Endodermal cell (in vitro differentiated cells): ENCODE results near the gene TGIF1. TPM values are rescaled to one million over a fixed set of nuclear protein-coding genes. Genes with fewer than 3 reads are reported as not detected.

Source experiments
- DNase-seq: peaks from one replicate; pipeline ENCODE4 v3.0.0-alpha.2; 2017
- H3K27ac ChIP-seq: 2 replicates; pipeline ENCODE4 v1.5.1; 2013; ENCODE audit warnings: mild to moderate bottlenecking, low read depth, low read length, moderate library complexity
- H3K27me3 ChIP-seq: 2 replicates; pipeline ENCODE4 v1.6.1; 2013; ENCODE audit warnings: mild to moderate bottlenecking, low read length, moderate library complexity; ENCODE audit not compliant: insufficient read depth, control insufficient read depth, poor library complexity, severe bottlenecking
- H3K36me3 ChIP-seq: 2 replicates; pipeline ENCODE4 v1.7.0; 2013; ENCODE audit warnings: mild to moderate bottlenecking, low read length, moderate library complexity; ENCODE audit not compliant: control insufficient read depth, insufficient read depth
- H3K4me1 ChIP-seq: one replicate; pipeline ENCODE4 v1.7.0; 2013; ENCODE audit warnings: low read length; ENCODE audit not compliant: control insufficient read depth, insufficient read depth
- H3K4me3 ChIP-seq: 2 replicates; pipeline ENCODE4 v1.5.1; 2013; ENCODE audit warnings: mild to moderate bottlenecking, low read length, moderate library complexity
- H3K9ac ChIP-seq: 2 replicates; pipeline ENCODE4 v1.6.1; 2013; ENCODE audit warnings: mild to moderate bottlenecking, low read length, moderate library complexity; ENCODE audit not compliant: poor library complexity, severe bottlenecking; ENCODE audit errors: extremely low read depth
- H3K9me3 ChIP-seq: 2 replicates; pipeline ENCODE4 v1.6.1; 2013; ENCODE audit warnings: mild to moderate bottlenecking, low read length, moderate library complexity; ENCODE audit not compliant: control insufficient read depth
- H3K27ac Mint-ChIP-seq: 2 replicates; pipeline ENCODE4 v1.8.0; 2020; ENCODE audit warnings: mixed read lengths
- H3K27me3 Mint-ChIP-seq: 2 replicates; pipeline ENCODE4 v1.8.0; 2021; ENCODE audit warnings: mild to moderate bottlenecking, mixed read lengths; ENCODE audit not compliant: insufficient read depth
- H3K36me3 Mint-ChIP-seq: 2 replicates; pipeline ENCODE4 v1.8.0; 2020; ENCODE audit warnings: low read depth, mixed read lengths
- H3K4me1 Mint-ChIP-seq: 2 replicates; pipeline ENCODE4 v1.8.0; 2020; ENCODE audit warnings: mixed read lengths
- H3K4me3 Mint-ChIP-seq: 2 replicates; pipeline ENCODE4 v1.8.0; 2020; ENCODE audit warnings: mild to moderate bottlenecking, moderate library complexity, mixed read lengths
- H3K9me3 Mint-ChIP-seq: 2 replicates; pipeline ENCODE4 v1.8.0; 2020; ENCODE audit warnings: mild to moderate bottlenecking, mixed read lengths
- CTCF ChIP-seq: fragments of 200-600 bp; sonication (generic); conservative IDR thresholded peaks from 2 replicates; pipeline ENCODE4 v1.5.0; 2021; ENCODE audit warnings: antibody characterized with exemption, mild to moderate bottlenecking
- WGBS, 2 experiments: methylation state at CpG; one replicate each; pipeline versions ENCODE4 v1.1.5 to v1.1.7; 2013; ENCODE audit warnings: missing lambda C conversion rate in 2 of 2, mixed read lengths in 1 of 2; ENCODE audit not compliant: insufficient coverage in 1 of 2, insufficient read length in 1 of 2; 5-methylcytosine and 5-hydroxymethylcytosine counted together
- total RNA-seq, 2 donors: library from RNA; stranded (reverse); fragmentation: NEBNext Ultra II Directional in 1 of 2; extraction: Animal tissue kit (Norgen Biotek cat#: 25700) in 1 of 2; gene quantifications; 2 replicates in 1 of 2; 3 replicates in 1 of 2; pipeline ENCODE4 v1.2.1, GENCODE V29; 2021

The TGIF1 gene
- total RNA-seq, 2 donors from 2014 or later = 417 to 575 TPM

- no peaks in the 10 kb centered on the region for H3K9me3 Mint-ChIP-seq
- peaks cover 33% of the 10 kb centered on the region for H3K4me1 Mint-ChIP-seq
- H3K9me3 ChIP-seq = no peaks in the 10 kb centered on the region
- peaks cover 21% of the 10 kb centered on the region for H3K36me3 Mint-ChIP-seq
- H3K4me1 ChIP-seq = peaks cover 14% of the 10 kb centered on the region
- H3K4me3 Mint-ChIP-seq = peak overlapping the region; percentile 100
- peaks cover 1% of the 10 kb centered on the region for H3K36me3 ChIP-seq
- peak overlapping the region; percentile 96 for H3K4me3 ChIP-seq
- H3K9ac ChIP-seq = peak overlapping the region; percentile 99
- peak overlapping the region; percentile 100 for H3K27ac Mint-ChIP-seq
- peak overlapping the region; percentile 100 for H3K27ac ChIP-seq
- 2 to 6% methylated on average over 17 to 18 of the region's 22 CpGs for WGBS, 2 experiments
- TF ChIP-seq CTCF = no peak
- no peak for DNase-seq
- H3K27me3 ChIP-seq = no peaks in the 10 kb centered on the region
- H3K27me3 Mint-ChIP-seq = no peaks in the 10 kb centered on the region
Measured at GRCh38 chr18:3447068-3447894, 2.7 kb upstream of the TGIF1 start.

GRCh38 chr18:3447895-3448837 lies 1.8 kb upstream of the TGIF1 start:
- no peaks in the 10 kb centered on the region for H3K9me3 ChIP-seq
- peak overlapping the region; percentile 96 for H3K4me3 ChIP-seq
- H3K27me3 ChIP-seq = no peaks in the 10 kb centered on the region
- peaks cover 14% of the 10 kb centered on the region for H3K4me1 ChIP-seq
- Mint-ChIP-seq H3K27me3 (no peaks in the 10 kb centered on the region), H3K4me1 (peaks cover 28% of the 10 kb centered on the region), H3K36me3 (peaks cover 30% of the 10 kb centered on the region), H3K27ac (peak overlapping the region; percentile 100), H3K9me3 (no peaks in the 10 kb centered on the region), H3K4me3 (peak overlapping the region; percentile 100)
- peak overlapping the region; percentile 100 for H3K27ac ChIP-seq
- no peak for TF ChIP-seq CTCF
- 0% methylated on average over 29 to 63 of the region's 63 CpGs for WGBS, 2 experiments
- H3K36me3 ChIP-seq = peaks cover 10% of the 10 kb centered on the region
- DNase-seq = peak; percentile 98
- peak overlapping the region; percentile 99 for H3K9ac ChIP-seq

- no peaks in the 10 kb centered on the region for H3K9me3 Mint-ChIP-seq
Measured at GRCh38 chr18:3448838-3449511, 997 bp upstream of the TGIF1 start.

More at GRCh38 chr18:3448838-3449511, 997 bp upstream of the TGIF1 start:
- H3K4me3 Mint-ChIP-seq = peak overlapping the region; percentile 100
- Histone ChIP-seq H3K36me3 (peaks cover 11% of the 10 kb centered on the region), H3K27me3 (no peaks in the 10 kb centered on the region), H3K9me3 (no peaks in the 10 kb centered on the region), H3K9ac (peak overlapping the region; percentile 99), H3K27ac (peak overlapping the region; percentile 100), H3K4me3 (peak overlapping the region; percentile 96), H3K4me1 (peaks cover 14% of the 10 kb centered on the region)
- peaks cover 38% of the 10 kb centered on the region for H3K36me3 Mint-ChIP-seq
- peaks cover 27% of the 10 kb centered on the region for H3K4me1 Mint-ChIP-seq
- H3K27ac Mint-ChIP-seq = peak overlapping the region; percentile 100
- WGBS, 2 experiments = 0% methylated on average over 9 to 38 of the region's 38 CpGs
- no peak for TF ChIP-seq CTCF
- DNase-seq = peak; percentile 56
- H3K27me3 Mint-ChIP-seq = no peaks in the 10 kb centered on the region
